ENCODE measurements around the gene OLFML3.

Gene OLFML3

DNA sequence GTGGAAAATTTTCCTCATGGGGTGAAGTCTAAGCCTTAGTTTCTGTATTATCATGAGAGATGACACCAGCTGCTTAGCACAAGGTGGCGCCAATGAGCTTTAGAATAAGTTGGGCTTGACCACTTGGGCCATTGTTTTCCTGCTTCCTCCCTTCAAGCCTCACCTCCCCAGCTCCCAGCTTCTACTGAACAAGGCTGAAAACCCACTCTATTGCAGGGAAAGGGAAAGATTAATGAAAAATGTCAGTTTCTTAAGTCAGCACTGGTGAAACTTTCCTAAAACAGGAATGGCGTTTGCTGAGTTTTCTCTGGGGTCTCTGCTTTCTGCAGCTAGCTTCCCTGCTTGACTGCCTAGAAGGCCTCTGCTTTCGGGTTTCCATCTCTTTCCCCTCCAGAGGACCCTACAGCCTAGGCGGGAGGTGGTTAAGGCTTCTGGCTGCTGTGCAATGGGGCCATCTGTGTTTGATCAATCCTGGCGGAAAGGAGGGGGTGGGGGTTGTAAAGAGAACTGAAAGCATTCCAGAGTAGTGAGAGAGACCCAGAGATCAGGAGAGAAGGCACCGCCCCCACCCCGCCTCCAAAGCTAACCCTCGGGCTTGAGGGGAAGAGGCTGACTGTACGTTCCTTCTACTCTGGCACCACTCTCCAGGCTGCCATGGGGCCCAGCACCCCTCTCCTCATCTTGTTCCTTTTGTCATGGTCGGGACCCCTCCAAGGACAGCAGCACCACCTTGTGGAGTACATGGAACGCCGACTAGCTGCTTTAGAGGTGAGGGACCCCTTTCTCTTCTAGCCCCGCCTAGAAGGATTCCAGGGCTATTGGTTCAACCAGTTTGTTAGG lies at the start of gene OLFML3:
Gene OLFML3 (plus strand): TSS at position 612 of the 840 bp plus-strand sequence. CDS start 43 bp downstream, at position 655.
- peak; percentile 98 for DNase-seq (ENCODE audit: low read depth)
- peak; percentile 75 for TF ChIP-seq CTCF (conservative IDR thresholded peaks at IDR 0.05; ENCODE audit: control insufficient read depth, insufficient read depth, low read depth, low read length)
- H3K4me3 ChIP-seq (ENCODE audit: control insufficient read depth, low read depth, low read length), result peak within 1 kb of the TSS; percentile 48

GRCh38 chr1:113929750-113930498 lies 49.4 kb upstream of the OLFML3 start:
- peak overlapping the region; percentile 88 for H3K4me3 ChIP-seq (ENCODE audit: control insufficient read depth, low read depth, low read length)
- DNase-seq (ENCODE audit: low read depth), result no peak
- no peak for TF ChIP-seq CTCF (conservative IDR thresholded peaks at IDR 0.05; ENCODE audit: control insufficient read depth, insufficient read depth, low read depth, low read length)

DNA sequence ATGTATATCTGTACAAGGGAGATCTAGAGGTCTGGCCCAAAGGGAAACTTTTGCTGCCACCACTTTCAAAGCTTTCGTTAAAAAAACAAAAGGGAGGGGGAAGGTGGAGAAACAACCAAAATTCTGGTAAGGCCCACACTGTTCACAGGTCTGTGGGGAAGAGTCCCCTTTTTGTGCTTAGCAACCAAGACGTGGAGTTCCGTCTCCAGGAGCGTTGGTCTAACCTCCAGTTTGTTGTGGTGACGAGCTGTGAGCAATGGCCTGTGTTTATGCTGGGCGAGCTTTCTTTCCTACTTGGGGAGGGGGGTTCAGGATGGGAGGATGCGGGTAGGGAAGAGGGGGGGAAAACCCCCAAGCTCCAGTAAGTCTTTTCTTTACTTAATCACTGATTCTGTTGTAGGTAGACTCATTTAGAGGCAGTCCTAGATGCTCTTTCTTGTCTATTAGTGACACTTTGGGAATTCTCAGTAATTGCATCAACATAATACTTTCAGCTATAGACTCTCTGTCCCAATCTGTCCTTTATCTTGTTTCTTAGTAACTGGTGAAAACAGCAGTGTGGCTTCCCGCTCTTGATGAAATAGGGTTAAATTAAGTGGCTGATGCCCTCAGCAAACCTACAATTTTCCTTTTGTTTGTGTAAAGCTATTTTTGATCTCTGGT lies 48.6 kb upstream of the OLFML3 start:
- TF ChIP-seq CTCF (conservative IDR thresholded peaks at IDR 0.05; ENCODE audit: control insufficient read depth, insufficient read depth, low read depth, low read length), result no peak
- H3K4me3 ChIP-seq (ENCODE audit: control insufficient read depth, low read depth, low read length), result peak overlapping the region; percentile 88
- DNase-seq (ENCODE audit: low read depth), result peak; percentile 62

- TF ChIP-seq CTCF (conservative IDR thresholded peaks at IDR 0.05; ENCODE audit: control insufficient read depth, insufficient read depth, low read depth, low read length), result no peak
- DNase-seq (ENCODE audit: low read depth), result peak; percentile 62
- peak overlapping the region; percentile 3 for H3K4me3 ChIP-seq (ENCODE audit: control insufficient read depth, low read depth, low read length)
These were observed 47.8 kb upstream of the OLFML3 start for GRCh38 chr1:113931451-113931851.

DNA sequence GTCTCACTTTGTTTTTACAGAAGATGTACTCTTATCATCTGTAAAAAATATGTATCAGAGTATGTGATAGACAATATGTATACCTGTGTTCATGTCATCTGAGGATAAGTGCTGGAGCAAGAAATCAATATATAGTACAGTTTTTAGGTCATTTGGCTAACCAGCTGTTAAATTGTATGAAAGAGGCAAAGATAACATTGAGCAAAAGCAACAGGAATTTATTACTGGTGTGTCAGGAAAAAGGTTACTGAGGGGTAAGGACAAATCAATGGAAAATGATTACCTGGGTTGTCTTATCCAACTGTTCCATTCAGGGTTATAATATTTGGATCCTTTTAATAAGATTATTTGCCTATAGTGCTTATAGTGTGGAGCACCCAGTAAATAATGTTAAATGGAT lies 45.3 kb upstream of the OLFML3 start:
- H3K4me3 ChIP-seq (ENCODE audit: control insufficient read depth, low read depth, low read length), result no peak overlapping the region
- no peak for TF ChIP-seq CTCF (conservative IDR thresholded peaks at IDR 0.05; ENCODE audit: control insufficient read depth, insufficient read depth, low read depth, low read length)
- no peak for DNase-seq (ENCODE audit: low read depth)

GRCh38 chr1:113934511-113935055 lies 44.7 kb upstream of the OLFML3 start:
- DNase-seq (ENCODE audit: low read depth), result no peak
- no peak for TF ChIP-seq CTCF (conservative IDR thresholded peaks at IDR 0.05; ENCODE audit: control insufficient read depth, insufficient read depth, low read depth, low read length)
- H3K4me3 ChIP-seq (ENCODE audit: control insufficient read depth, low read depth, low read length), result no peak overlapping the region

Measured in fibroblast of mammary gland (primary cell).